Astrocyte of the spinal cord (primary cell): ENCODE data around the gene POLR3G.

Experiments
- DNase-seq: peaks from one replicate; pipeline ENCODE4 v3.0.0; 2011; ENCODE audit warnings: low read depth, low spot score
- H3K4me3 ChIP-seq: 2 replicates; pipeline ENCODE4 v1.5.1; 2011; ENCODE audit warnings: low read depth, mild to moderate bottlenecking, low read length, moderate library complexity
- CTCF ChIP-seq: IDR thresholded peaks from 2 replicates; pipeline ENCODE4 v1.5.1; 2012; ENCODE audit warnings: low read depth, mild to moderate bottlenecking, low read length, inconsistent platforms
- in situ Hi-C: cut with HindIII; loops from 2 replicates; pipeline ENCODE4 v1.10.0; 2017; ENCODE audit warnings: low sequenced_read_pairs

The POLR3G gene

DNA sequence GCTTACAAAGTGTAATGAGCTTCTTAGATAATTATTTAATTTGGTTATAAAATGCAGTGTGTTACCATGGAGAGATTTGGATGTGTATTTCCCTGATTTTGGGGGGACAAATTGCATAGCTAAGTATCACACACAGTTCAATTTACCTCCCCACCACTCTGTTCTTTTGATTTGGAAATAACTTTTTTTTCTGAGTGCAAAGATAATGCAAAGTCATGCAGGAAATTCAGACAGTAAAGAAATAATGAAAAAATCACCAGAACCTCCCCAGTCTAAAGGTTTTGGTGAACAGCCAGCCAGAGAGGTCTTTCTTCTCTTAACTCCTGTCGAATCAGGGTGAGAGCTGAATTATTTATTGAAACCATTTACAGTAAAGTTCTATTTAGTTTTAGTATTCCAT, 87.1 kb downstream of the POLR3G start:
- no peak for DNase-seq
- H3K4me3 ChIP-seq = no peak overlapping the region
- in situ Hi-C loops = no loop called here
- TF ChIP-seq CTCF = no peak

DNA sequence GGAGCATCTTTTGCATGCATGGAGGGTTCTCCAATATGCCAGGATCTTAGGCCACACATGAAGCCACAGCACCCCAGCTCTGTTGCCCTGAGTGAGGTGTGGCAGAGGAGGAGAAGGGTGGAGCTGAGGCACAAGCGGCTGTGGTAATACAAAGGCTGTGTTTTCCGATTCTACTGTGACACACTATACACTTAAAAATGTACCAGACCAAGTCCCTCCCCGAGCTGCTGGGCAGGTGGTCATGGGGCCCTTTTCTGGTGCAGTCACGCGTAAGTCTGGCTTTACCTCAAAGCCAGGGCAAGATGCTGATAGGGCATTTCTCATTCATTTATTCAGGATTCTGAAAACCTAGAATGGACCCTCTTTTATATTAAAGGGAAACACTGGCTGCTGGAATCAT, 87.7 kb downstream of the POLR3G start:
- H3K4me3 ChIP-seq = no peak overlapping the region
- in situ Hi-C loops = no loop called here
- no peak for TF ChIP-seq CTCF
- no peak for DNase-seq

DNA sequence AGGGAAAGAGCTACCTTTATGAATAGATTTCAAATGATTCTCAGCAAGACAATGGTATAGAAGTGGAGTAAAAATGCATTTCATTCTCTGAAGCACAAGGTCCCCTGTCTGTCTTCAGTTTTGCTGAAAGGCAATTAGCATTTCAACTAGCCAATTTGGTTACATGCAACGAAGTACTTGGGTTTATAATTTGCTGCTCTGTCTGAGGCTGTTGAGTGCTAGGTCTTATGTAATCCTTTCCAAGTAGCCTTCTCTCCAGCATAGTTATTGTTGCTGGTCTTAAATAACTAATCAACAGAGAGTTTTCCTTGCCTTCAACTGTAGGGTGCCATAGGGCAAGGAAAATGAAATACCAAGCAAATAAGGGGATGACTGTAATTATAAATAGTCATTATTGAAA, 88.4 kb downstream of the POLR3G start:
- in situ Hi-C loops = no loop called here
- no peak for TF ChIP-seq CTCF
- DNase-seq = no peak
- H3K4me3 ChIP-seq = no peak overlapping the region
